Measurements from ENCODE around the gene RNF39. TPM values are rescaled to one million over a fixed set of nuclear protein-coding genes. Genes with fewer than 3 reads are reported as not detected.
"Not testable (repeated sequence)": the region's sequence is repeated elsewhere in the genome, so short reads cannot be mapped to it uniquely, and the experiment has no call there.

RNF39 gene
- polyA plus RNA-seq, 1 donor from 2014 or later, result not detected

- H3K4me3 Mint-ChIP-seq, H3K9me3 Mint-ChIP-seq, H3K27ac Mint-ChIP-seq, H3K27me3 Mint-ChIP-seq: not testable (repeated sequence)
- Mint-ChIP-seq H3K4me1 (peaks cover 7 to 17% (median 10%) of the 10 kb centered on the region in 3 donors), H3K36me3 (peaks cover 12% of the 10 kb centered on the region)
Measured at GRCh38 chr6:30022712-30023111, 52.9 kb downstream of the RNF39 start.

- peaks cover 7 to 17% (median 10%) of the 10 kb centered on the region in 3 donors for H3K4me1 Mint-ChIP-seq
- no peaks in the 10 kb centered on the region for H3K9me3 Mint-ChIP-seq
Measured at GRCh38 chr6:30022189-30022588, 53.4 kb downstream of the RNF39 start.

GRCh38 chr6:30020626-30021025 lies 54.9 kb downstream of the RNF39 start:
- Mint-ChIP-seq H3K27me3 (no peaks in the 10 kb centered on the region), H3K4me1 (peaks cover 7 to 15% (median 8%) of the 10 kb centered on the region in 3 donors), H3K4me3 (no peak overlapping the region), H3K27ac (no peak overlapping the region), H3K9me3 (no peaks in the 10 kb centered on the region), H3K36me3 (peaks cover 9% of the 10 kb centered on the region)

More at GRCh38 chr6:30022189-30022588, 53.4 kb downstream of the RNF39 start:
- H3K27me3 Mint-ChIP-seq, result no peaks in the 10 kb centered on the region
- no peak overlapping the region for H3K4me3 Mint-ChIP-seq
- H3K36me3 Mint-ChIP-seq, result peaks cover 9% of the 10 kb centered on the region
- H3K27ac Mint-ChIP-seq, result no peak overlapping the region

Other genes with a start within 250 kb of the RNF39 start
- gene HLA-G, start 247.9 kb downstream of the RNF39 start, polyA plus RNA-seq, result 3.5 TPM
- 2,521 TPM for gene HLA-A, start 133.2 kb downstream of the RNF39 start, polyA plus RNA-seq
- gene POLR1H, start 14.5 kb downstream of the RNF39 start, polyA plus RNA-seq, result 84.4 TPM
- gene PPP1R11, start 8.6 kb downstream of the RNF39 start, polyA plus RNA-seq, result 102 TPM
- gene TRIM31, start 37.3 kb upstream of the RNF39 start, polyA plus RNA-seq, result not detected
- gene TRIM40, start 60.4 kb upstream of the RNF39 start, polyA plus RNA-seq, result 0.10 TPM
- gene TRIM10, start 85.4 kb upstream of the RNF39 start, polyA plus RNA-seq, result not detected
- not detected for gene TRIM15, start 87.8 kb upstream of the RNF39 start, polyA plus RNA-seq
- 70.6 TPM for gene TRIM26, start 137.6 kb upstream of the RNF39 start, polyA plus RNA-seq